ENCODE results near the gene PIK3R1. TPM values are rescaled to one million over a fixed set of nuclear protein-coding genes. Genes with fewer than 3 reads are reported as not detected.

The PIK3R1 gene
- total RNA-seq, 1 donor from 2014 or later: 52.2 TPM

GRCh38 chr5:68329554-68330255 is 114.1 kb downstream of the PIK3R1 start:
- POLR2A ChIA-PET: no interaction called here
- no peak for ATAC-seq (ENCODE audit: low read depth)
- intact Hi-C loops (cut with micrococcal nuclease): loop anchor here (5.0 kb wide), 1 partner anchor 78 kb away; no protein-coding TSS in a partner anchor
- peaks cover 24% of the 10 kb centered on the region for H3K4me1 Mint-ChIP-seq
- H3K9me3 Mint-ChIP-seq: peaks cover 1% of the 10 kb centered on the region
- CTCF ChIA-PET: no interaction called here
- no peak overlapping the region for H3K27ac Mint-ChIP-seq
- no peak for TF ChIP-seq CTCF (IDR thresholded peaks at IDR 0.05)
- no peak overlapping the region for H3K4me3 Mint-ChIP-seq
- no peaks in the 10 kb centered on the region for H3K27me3 Mint-ChIP-seq
- DNase-seq: no peak
- no peaks in the 10 kb centered on the region for H3K36me3 Mint-ChIP-seq (ENCODE audit: low read depth)

DNA sequence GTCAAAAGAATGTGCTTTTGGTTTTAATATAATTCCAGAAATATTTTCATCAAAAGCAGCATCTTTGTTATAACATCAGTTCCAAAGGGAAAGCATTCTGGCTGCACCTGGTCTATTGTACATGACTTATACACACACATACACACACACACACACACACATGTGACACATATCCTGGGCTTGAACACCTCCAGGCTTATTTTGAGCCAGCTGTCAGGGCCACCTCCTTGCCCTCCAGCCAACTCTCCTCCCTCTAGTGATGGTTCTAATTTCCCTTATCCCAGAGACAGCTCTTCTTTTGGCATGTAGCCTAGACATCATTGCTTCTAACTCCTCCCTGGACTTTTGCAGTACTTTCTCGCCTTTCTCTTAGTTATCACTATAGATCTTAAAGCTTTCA is 115.0 kb downstream of the PIK3R1 start:
- POLR2A ChIA-PET: no interaction called here
- H3K4me1 Mint-ChIP-seq: peaks cover 24% of the 10 kb centered on the region
- no peaks in the 10 kb centered on the region for H3K9me3 Mint-ChIP-seq
- H3K36me3 Mint-ChIP-seq (ENCODE audit: low read depth): no peaks in the 10 kb centered on the region
- no peaks in the 10 kb centered on the region for H3K27me3 Mint-ChIP-seq
- ATAC-seq (ENCODE audit: low read depth): no peak
- no peak for TF ChIP-seq CTCF (IDR thresholded peaks at IDR 0.05)
- intact Hi-C loops (cut with micrococcal nuclease): loop anchor here (5.0 kb wide), 1 partner anchor 77 kb away; no protein-coding TSS in a partner anchor
- CTCF ChIA-PET: interaction anchor here (0.6 kb wide), 1 partner anchor 44 kb away, joined by 3 read pairs; no protein-coding TSS in a partner anchor
- no peak for DNase-seq
- no peak overlapping the region for H3K27ac Mint-ChIP-seq
- H3K4me3 Mint-ChIP-seq: no peak overlapping the region

DNA sequence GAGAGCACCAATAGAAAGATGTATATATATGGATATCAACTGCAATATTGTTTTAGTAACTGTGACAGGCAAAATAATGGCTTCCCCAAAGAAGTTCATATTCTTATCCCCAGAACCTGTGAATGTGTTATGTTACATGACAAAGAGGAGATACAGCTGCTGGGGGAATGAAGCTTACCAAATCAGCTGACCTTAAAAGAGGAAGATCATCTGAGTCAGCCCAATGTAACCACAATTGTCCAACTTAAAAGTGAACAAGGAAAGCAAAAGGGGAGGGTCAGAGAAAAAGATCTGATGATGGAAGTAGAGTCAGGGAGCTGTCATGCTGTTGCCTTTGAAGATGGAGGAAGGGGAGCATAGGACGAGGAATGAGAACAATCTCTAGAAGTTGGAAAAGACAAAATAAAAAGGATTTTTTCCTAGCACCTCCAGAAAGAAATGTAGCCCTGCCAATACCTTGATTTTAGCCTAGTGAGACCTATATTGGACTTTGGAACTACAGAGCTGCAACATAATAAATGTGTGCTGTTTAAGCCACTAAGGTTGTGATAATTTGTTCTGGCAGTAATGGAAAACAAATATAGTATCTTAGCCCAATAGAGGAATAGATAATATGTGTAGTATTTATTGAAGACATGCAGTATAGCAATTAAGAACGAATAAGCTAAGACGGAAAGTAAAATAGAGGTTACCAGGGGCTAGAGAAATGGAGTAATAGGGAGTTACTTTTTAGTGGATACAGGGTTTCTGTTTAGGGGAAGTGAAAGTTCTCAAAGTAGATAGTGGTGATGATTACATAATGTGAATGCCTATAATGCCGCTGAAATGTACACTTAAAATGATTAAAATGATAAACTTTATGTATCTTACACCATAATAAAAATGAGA is 115.9 kb downstream of the PIK3R1 start:
- Mint-ChIP-seq H3K27ac (peak overlapping the region; percentile 4), H3K36me3 (ENCODE audit: low read depth) (no peaks in the 10 kb centered on the region), H3K27me3 (no peaks in the 10 kb centered on the region), H3K4me1 (peaks cover 24% of the 10 kb centered on the region), H3K4me3 (peak overlapping the region; percentile 1), H3K9me3 (no peaks in the 10 kb centered on the region)
- DNase-seq: no peak
- ChIA-PET POLR2A (no interaction called here), CTCF (interaction anchor here (1.8 kb wide), 1 partner anchor 45 kb away, joined by 6 read pairs; no protein-coding TSS in a partner anchor)
- intact Hi-C loops (cut with micrococcal nuclease): loop anchor here (1.0 to 5.0 kb wide), 3 partner anchors 16 to 103 kb away; no protein-coding TSS in a partner anchor
- ATAC-seq (ENCODE audit: low read depth): peak; percentile 50
- no peak for TF ChIP-seq CTCF (IDR thresholded peaks at IDR 0.05)

GRCh38 chr5:68332080-68332451 is 116.5 kb downstream of the PIK3R1 start:
- Mint-ChIP-seq H3K27ac (no peak overlapping the region), H3K4me3 (no peak overlapping the region), H3K36me3 (ENCODE audit: low read depth) (no peaks in the 10 kb centered on the region), H3K9me3 (no peaks in the 10 kb centered on the region), H3K27me3 (no peaks in the 10 kb centered on the region), H3K4me1 (peaks cover 24% of the 10 kb centered on the region)
- no peak for DNase-seq
- intact Hi-C loops (cut with micrococcal nuclease): loop anchor here (5.0 kb wide), 1 partner anchor 75 kb away; no protein-coding TSS in a partner anchor
- ChIA-PET CTCF (interaction anchor here (1.8 kb wide), 1 partner anchor 46 kb away, joined by 6 read pairs; no protein-coding TSS in a partner anchor), POLR2A (no interaction called here)
- no peak for TF ChIP-seq CTCF (IDR thresholded peaks at IDR 0.05)
- ATAC-seq (ENCODE audit: low read depth): peak; percentile 25

GRCh38 chr5:68332556-68332955 is 117.0 kb downstream of the PIK3R1 start:
- POLR2A ChIA-PET: no interaction called here
- no peak for DNase-seq

More at GRCh38 chr5:68332556-68332955, 117.0 kb downstream of the PIK3R1 start:
- Mint-ChIP-seq H3K4me1 (peaks cover 24% of the 10 kb centered on the region), H3K27me3 (no peaks in the 10 kb centered on the region), H3K9me3 (no peaks in the 10 kb centered on the region), H3K27ac (no peak overlapping the region), H3K36me3 (ENCODE audit: low read depth) (no peaks in the 10 kb centered on the region), H3K4me3 (no peak overlapping the region)
- TF ChIP-seq CTCF (IDR thresholded peaks at IDR 0.05): no peak
- CTCF ChIA-PET: interaction anchor here (1.8 kb wide), 1 partner anchor 46 kb away, joined by 6 read pairs; no protein-coding TSS in a partner anchor
- intact Hi-C loops (cut with micrococcal nuclease): loop anchor here (5.0 kb wide), 1 partner anchor 75 kb away; no protein-coding TSS in a partner anchor
- ATAC-seq (ENCODE audit: low read depth): no peak

Measured in activated B cell treated with CpG ODN at 0.5 μM for 24 hours (primary cell).